HepG2 (cell line): ENCODE measurements around the gene C1QBP.

Experiments
- CEBPB ChIP-seq: IDR thresholded peaks from 2 replicates; pipeline ENCODE4 v1.6.1; 2011; ENCODE audit warnings: low read depth, low read length, improper control_type of control experiment, borderline replicate concordance
- CEBPZ ChIP-seq: IDR thresholded peaks from 2 replicates; pipeline ENCODE4 v1.6.1; 2012; ENCODE audit warnings: low read length, improper control_type of control experiment
- CTCF ChIP-seq: sonication (generic); formaldehyde crosslinking; IDR thresholded peaks from 2 replicates; pipeline ENCODE4 v1.5.0; 2020; ENCODE audit warnings: mild to moderate bottlenecking, missing genetic modification reagents, moderate library complexity
- EP300 ChIP-seq, 3 experiments: sonication (generic) in 1 of 3; formaldehyde crosslinking in 1 of 3; IDR thresholded peaks; 2 replicates each; pipeline versions ENCODE4 v1.5.1 to v1.6.1; 2011 to 2020; ENCODE audit warnings: low read depth in 2 of 3, low read length in 2 of 3, borderline replicate concordance in 1 of 3, improper control_type of control experiment in 1 of 3, mild to moderate bottlenecking in 1 of 3, missing genetic modification reagents in 1 of 3, moderate library complexity in 1 of 3
- JUN ChIP-seq: sonication (generic); formaldehyde crosslinking; IDR thresholded peaks from 2 replicates; pipeline ENCODE4 v1.4.0; 2020; ENCODE audit warnings: mild to moderate bottlenecking, missing genetic modification reagents
- JUND ChIP-seq: sonication (generic); formaldehyde crosslinking; IDR thresholded peaks from 2 replicates; pipeline ENCODE4 v1.8.0; 2022; ENCODE audit warnings: mild to moderate bottlenecking, missing genetic modification reagents
- PREB ChIP-seq: sonication (generic); formaldehyde crosslinking; IDR thresholded peaks from 2 replicates; pipeline ENCODE4 v1.4.0; 2020; ENCODE audit warnings: missing genetic modification reagents
- SMAD3 ChIP-seq: sonication (generic); formaldehyde crosslinking; IDR thresholded peaks from 2 replicates; pipeline ENCODE4 v1.4.0; 2020; ENCODE audit warnings: missing genetic modification reagents
- SNAPC2 ChIP-seq: sonication (generic); formaldehyde crosslinking; IDR thresholded peaks from 2 replicates; pipeline ENCODE4 v1.8.1; 2022; ENCODE audit warnings: mild to moderate bottlenecking, missing genetic modification reagents
- SNRNP70 ChIP-seq: fragments of 200-400 bp; formaldehyde crosslinking; IDR thresholded peaks from 2 replicates; pipeline ENCODE4 v1.6.1; 2017; ENCODE audit warnings: mild to moderate bottlenecking, low read depth, low read length, moderate library complexity
- TBX3 ChIP-seq: fragments of 450-650 bp; IDR thresholded peaks from 2 replicates; pipeline ENCODE4 v1.6.1; 2017; ENCODE audit warnings: antibody characterized with exemption, mild to moderate bottlenecking, inconsistent platforms, borderline replicate concordance
- ZNF160 ChIP-seq: sonication (generic); formaldehyde crosslinking; IDR thresholded peaks from 2 replicates; pipeline ENCODE4 v1.8.0; 2022; ENCODE audit warnings: mild to moderate bottlenecking, inconsistent platforms, missing genetic modification reagents
- ZNF484 ChIP-seq: sonication (generic); formaldehyde crosslinking; IDR thresholded peaks from 2 replicates; pipeline ENCODE4 v1.5.1; 2020; ENCODE audit warnings: mild to moderate bottlenecking, low read depth, missing genetic modification reagents, borderline replicate concordance
- ZNF768 ChIP-seq: sonication (generic); formaldehyde crosslinking; IDR thresholded peaks from 2 replicates; pipeline ENCODE4 v1.4.0; 2020; ENCODE audit warnings: missing genetic modification reagents

- TF ChIP-seq SMAD3, result no peak
- TF ChIP-seq EP300 (IDR thresholded peaks at IDR 0.05; ENCODE audit: low read depth in 2 of 2, low read length in 2 of 2), result no peak
- no peak for TF ChIP-seq EP300 (CRISPR knock-in tag; IDR thresholded peaks at IDR 0.05; ENCODE audit: borderline replicate concordance)
- TF ChIP-seq JUN (CRISPR knock-in tag), result no peak
- TF ChIP-seq ZNF768, result no peak
- no peak for TF ChIP-seq PREB (CRISPR knock-in tag)
- no peak for TF ChIP-seq SNRNP70
- no peak for TF ChIP-seq CTCF (CRISPR knock-in tag)
- no peak for TF ChIP-seq CEBPB
- TF ChIP-seq ZNF484 (CRISPR knock-in tag), result no peak
- no peak for TF ChIP-seq SNAPC2 (CRISPR knock-in tag)
- no peak for TF ChIP-seq JUND (CRISPR knock-in tag)
- TF ChIP-seq ZNF160 (CRISPR knock-in tag), result no peak
- no peak for TF ChIP-seq CEBPZ
- TF ChIP-seq TBX3, result no peak
Observed at GRCh38 chr17:5437721-5438317, 1.1 kb downstream of the C1QBP start.
